Activated CD4-positive, alpha-beta T cell treated with anti-CD3 and anti-CD28 coated beads, Interleukin-2, amount 10 ng/mL, durations not matched to agents 24 days and 14 days (primary cell): ENCODE results near the gene UBQLN1. TPM values are rescaled to one million over a fixed set of nuclear protein-coding genes. Genes with fewer than 3 reads are reported as not detected.
"Not testable (repeated sequence)": the region's sequence is repeated elsewhere in the genome, so short reads cannot be mapped to it uniquely, and the experiment has no call there.

Source experiments
- DNase-seq: peaks from one replicate; pipeline ENCODE4 v3.0.0; 2022
- H3K27ac Mint-ChIP-seq: one replicate; pipeline ENCODE4 v1.8.0; 2022; ENCODE audit warnings: mild to moderate bottlenecking, mixed read lengths
- H3K27me3 Mint-ChIP-seq: one replicate; pipeline ENCODE4 v1.8.0; 2022; ENCODE audit warnings: mixed read lengths
- H3K36me3 Mint-ChIP-seq: one replicate; pipeline ENCODE4 v1.8.0; 2022; ENCODE audit warnings: low read depth, mild to moderate bottlenecking, mixed read lengths
- H3K4me1 Mint-ChIP-seq: one replicate; pipeline ENCODE4 v1.8.0; 2021; ENCODE audit warnings: mixed read lengths
- H3K4me3 Mint-ChIP-seq: one replicate; pipeline ENCODE4 v1.8.0; 2022; ENCODE audit warnings: mild to moderate bottlenecking, moderate library complexity, mixed read lengths
- H3K9me3 Mint-ChIP-seq: one replicate; pipeline ENCODE4 v1.8.0; 2021; ENCODE audit warnings: mixed read lengths
- intact Hi-C: fragments of 100-400 bp; cut with micrococcal nuclease; formaldehyde crosslinking; loops from one replicate; pipeline ENCODE4 v1.15.1; 2023
- total RNA-seq: library from RNA; stranded (reverse); gene quantifications from 2 replicates; pipeline ENCODE4 v1.2.3, GENCODE V29; 2022

The UBQLN1 gene
- 131 and 144 TPM in 2 replicates for total RNA-seq

DNA sequence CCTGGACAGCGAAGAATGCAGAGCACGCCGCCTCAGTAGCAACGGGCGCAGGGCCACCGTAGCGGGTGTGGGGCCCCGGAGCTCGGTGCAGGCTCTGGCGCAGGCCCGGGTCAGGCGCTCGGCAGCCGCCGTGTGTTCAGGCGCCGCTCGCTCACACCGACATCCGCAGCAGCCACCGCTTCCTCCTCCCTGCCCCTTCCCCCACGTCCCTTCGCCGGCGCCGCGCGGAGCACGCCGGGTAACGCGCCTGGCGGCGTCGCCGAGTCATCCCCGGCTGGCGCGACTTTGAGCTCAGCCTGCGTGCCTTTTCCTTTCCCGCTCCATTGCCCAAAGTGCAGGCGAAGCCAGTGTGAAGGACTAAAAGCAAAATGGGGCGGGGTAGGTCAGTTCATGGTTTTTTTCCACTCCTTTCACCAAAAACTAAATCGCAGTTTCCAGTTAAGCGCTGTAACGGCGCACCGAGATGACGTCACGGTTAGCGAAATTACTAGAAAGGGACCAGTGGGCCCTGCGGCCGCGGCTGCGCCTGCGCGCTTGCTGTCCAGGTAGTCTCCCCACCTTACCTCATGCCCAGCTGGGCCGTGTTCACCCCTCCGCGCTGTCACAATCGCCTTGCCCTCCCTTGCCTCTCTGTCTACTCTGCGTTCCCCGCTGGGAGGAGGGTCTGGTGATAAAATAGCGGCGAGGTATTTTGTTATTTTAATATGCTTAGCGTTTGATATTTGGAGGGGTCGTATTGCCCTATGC lies at the start of gene UBQLN1:
Gene UBQLN1, minus strand, starts transcription at position 191 of the 747 bp plus-strand sequence. CDS start 279 bp downstream, outside the sequence.
- Mint-ChIP-seq H3K9me3 (no peaks in the 10 kb centered on the region), H3K4me3 (peak within 1 kb of the TSS; percentile 87), H3K27ac (peak within 1 kb of the TSS; percentile 99), H3K27me3 (no peaks in the 10 kb centered on the region), H3K36me3 (peaks cover 22% of the 10 kb centered on the region), H3K4me1 (peaks cover 26% of the 10 kb centered on the region)
- peak; percentile 97 for DNase-seq
- intact Hi-C loops = loop anchor here (1.0 to 10.0 kb wide), 8 partner anchors 19 to 588 kb away; partner anchors contain the start of genes GKAP1, HNRNPK, IDNK and KIF27

DNA sequence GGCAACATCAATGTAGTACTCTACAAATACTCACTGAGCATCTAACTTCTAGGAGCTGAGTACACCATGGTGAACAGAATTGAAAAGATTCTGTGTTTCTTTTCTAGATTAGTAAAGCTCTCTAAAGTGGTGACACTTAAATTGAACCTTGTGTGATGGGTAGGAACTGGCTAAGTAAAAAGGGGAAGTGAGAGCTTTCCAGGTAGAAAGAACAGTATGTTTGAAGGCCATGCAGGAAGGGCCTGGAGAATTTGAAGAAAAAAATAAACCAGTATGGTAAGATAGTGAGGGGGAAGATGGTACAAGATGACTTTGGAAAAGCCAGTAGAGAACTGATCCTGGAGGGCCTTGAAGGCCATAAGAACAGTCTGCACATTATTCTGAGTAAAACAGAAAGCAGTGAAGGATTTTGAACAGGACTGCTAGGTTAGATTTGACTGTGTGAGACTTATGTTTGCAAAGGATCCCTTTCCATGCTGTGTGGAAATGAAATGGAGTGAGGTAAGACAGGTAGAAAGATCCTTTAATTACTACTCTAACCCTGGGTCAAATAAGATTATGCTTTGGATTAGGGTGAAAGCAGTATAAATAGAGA lies 46.7 kb upstream of the UBQLN1 start:
- Mint-ChIP-seq H3K4me3 (no peak overlapping the region), H3K36me3 (peaks cover 1% of the 10 kb centered on the region), H3K4me1 (no peaks in the 10 kb centered on the region), H3K27ac (no peak overlapping the region), H3K9me3 (no peaks in the 10 kb centered on the region), H3K27me3 (no peaks in the 10 kb centered on the region)
- no peak for DNase-seq
- intact Hi-C loops = no loop called here

DNA sequence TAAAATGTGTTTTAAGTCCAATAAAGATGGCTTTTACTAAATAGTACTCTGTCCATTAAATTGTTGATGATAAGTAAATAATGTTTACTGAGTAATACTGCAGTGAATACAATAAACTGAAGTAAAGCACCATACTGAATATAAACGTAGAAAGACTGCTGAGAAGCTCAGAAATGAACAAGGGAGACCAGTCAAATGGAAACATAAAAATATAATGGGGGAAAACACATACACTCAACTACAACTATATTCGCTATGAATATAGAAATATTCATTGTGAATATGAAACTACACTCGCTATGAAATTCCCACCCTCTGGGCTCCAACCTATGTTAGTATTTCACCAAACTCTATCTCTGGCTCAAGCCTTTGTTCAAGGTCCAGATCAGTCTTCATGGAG lies 41.9 kb upstream of the UBQLN1 start:
- no peak for DNase-seq
- Mint-ChIP-seq H3K9me3 (no peaks in the 10 kb centered on the region), H3K36me3 (no peaks in the 10 kb centered on the region), H3K4me1 (no peaks in the 10 kb centered on the region), H3K27ac (no peak overlapping the region), H3K4me3 (no peak overlapping the region), H3K27me3 (no peaks in the 10 kb centered on the region)
- intact Hi-C loops = no loop called here

DNA sequence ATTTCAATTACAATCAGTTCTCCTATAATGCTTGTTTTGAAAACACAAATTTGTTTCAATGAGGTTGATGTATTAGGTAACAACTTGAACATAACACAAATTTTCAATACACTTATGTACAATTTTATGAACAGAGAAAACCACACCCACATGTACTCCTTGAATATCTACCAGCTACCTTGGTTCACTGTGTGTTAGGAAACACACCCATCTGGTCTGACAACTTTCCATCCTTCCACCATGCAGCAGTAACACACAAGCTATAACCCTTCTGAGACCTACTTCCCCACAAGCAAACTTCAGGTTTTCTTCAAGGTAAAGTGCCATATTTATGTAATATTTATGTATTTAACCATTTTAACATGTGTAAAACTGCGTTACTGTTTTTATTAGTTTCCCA lies 36.4 kb upstream of the UBQLN1 start:
- Mint-ChIP-seq H3K4me3 (no peak overlapping the region), H3K4me1 (no peaks in the 10 kb centered on the region), H3K27me3 (no peaks in the 10 kb centered on the region), H3K27ac (no peak overlapping the region), H3K9me3 (no peaks in the 10 kb centered on the region), H3K36me3 (no peaks in the 10 kb centered on the region)
- DNase-seq = no peak
- intact Hi-C loops = no loop called here

DNA sequence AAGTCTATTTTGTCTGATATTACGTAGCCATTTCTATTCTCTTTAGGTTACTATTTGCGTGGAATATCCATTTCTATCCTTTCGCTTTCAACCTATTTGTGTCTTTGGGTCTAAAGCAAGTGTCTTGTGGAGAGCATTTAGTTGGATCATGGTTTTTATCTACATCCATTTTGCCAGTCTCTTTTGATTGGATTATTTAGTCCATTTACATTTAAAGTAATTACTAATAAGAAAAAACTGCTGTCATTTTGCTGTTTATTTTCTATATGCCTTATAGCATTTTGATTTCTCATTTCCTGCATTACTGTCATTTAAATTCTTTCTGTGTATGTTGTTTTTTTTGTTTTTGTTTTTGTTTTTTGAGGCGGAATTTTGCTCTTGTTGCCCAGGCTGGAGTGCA lies 26.0 kb upstream of the UBQLN1 start:
- no peaks in the 10 kb centered on the region for H3K36me3 Mint-ChIP-seq
- H3K4me1 Mint-ChIP-seq = peaks cover 7% of the 10 kb centered on the region
- intact Hi-C loops = no loop called here
- H3K9me3 Mint-ChIP-seq = no peaks in the 10 kb centered on the region
- no peak overlapping the region for H3K27ac Mint-ChIP-seq
- H3K4me3 Mint-ChIP-seq = no peak overlapping the region
- peaks cover 11% of the 10 kb centered on the region for H3K27me3 Mint-ChIP-seq
- DNase-seq = no peak

DNA sequence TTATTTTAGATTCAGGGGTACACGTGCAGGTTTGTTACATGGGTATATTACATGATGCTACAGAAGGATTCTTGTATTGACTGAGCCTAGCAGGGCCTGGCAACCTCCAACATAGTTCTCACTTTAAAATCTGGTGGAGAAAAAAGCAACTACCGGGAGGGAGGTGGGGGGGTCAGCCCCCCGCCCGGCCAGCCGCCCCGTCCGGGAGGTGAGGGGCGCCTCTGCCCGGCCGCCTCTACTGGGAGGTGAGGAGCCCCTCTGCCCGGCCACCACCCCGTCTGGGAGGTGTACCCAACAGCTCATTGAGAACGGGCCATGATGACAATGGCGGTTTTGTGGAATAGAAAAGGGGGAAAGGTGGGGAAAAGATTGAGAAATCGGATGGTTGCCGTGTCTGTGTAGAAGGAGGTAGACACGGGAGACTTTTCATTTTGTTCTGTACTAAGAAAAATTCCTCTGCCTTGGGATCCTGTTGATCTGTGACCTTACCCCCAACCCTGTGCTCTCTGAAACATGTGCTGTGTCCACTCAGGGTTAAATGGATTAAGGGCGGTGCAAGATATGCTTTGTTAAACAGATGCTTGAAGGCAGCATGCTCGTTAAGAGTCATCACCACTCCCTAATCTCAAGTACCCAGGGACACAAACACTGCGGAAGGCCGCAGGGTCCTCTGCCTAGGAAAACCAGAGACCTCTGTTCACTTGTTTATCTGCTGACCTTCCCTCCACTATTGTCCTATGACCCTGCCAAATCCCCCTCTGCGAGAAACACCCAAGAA lies 21.0 kb upstream of the UBQLN1 start:
- H3K4me3 Mint-ChIP-seq, intact Hi-C loops, H3K4me1 Mint-ChIP-seq, DNase-seq, H3K27ac Mint-ChIP-seq, H3K36me3 Mint-ChIP-seq, H3K9me3 Mint-ChIP-seq, H3K27me3 Mint-ChIP-seq: not testable (repeated sequence)

DNA sequence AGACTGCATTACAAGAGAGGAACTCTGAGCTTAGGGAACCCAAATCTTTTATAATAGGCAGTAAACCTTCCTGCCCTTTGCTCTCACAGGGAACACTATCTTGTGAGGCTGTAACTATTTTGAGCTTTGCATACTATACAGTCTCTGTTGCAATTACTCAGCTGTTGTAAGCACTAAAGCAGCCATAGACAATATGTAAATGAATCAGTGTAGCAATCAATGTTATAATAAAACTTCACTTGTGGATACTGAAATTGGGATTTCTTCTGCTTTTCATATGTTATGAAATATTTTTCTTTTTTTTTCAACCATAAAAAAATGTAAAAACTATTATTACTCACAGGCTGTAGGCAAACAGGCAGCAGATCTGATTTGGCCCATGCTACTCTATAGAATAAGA lies 16.7 kb upstream of the UBQLN1 start:
- Mint-ChIP-seq H3K9me3 (peaks cover 5% of the 10 kb centered on the region), H3K27ac (no peak overlapping the region), H3K27me3 (peaks cover 6% of the 10 kb centered on the region), H3K4me3 (no peak overlapping the region), H3K4me1 (no peaks in the 10 kb centered on the region), H3K36me3 (no peaks in the 10 kb centered on the region)
- intact Hi-C loops = no loop called here
- no peak for DNase-seq

DNA sequence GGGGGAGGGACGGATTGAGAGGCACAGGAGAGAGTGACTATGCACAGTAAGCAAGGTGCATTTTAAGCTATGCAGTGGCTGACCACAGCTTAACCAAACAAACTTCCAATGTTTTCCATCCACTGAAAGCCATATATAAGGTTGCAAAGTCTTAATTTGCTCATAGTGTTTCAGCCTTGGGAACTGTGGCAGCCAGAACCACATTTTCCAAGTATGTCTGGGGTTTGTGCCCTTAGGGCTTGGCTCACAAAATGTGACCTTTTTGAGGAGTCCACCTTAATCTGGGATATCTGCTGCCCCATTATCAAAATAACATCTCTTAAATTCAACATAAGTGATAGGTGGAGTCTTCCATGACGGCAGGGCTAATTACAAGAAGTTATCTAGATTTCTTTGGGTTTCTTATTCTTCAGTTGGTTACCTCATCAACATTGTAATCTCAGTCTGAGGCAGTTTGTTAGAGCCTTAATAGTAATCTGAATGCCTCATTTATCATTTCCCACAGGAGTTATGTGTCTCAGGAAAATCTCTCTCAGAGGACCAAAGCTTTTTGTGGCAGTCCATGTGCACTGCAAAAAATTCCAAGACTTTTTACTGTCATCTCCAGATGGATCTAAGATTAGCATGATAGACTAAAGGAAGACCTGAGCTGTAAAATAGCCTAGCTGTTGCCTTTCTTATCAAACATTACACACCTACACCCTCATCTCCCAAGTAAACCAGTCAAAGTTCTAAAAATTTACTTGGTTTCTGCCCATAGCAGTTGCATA lies 15.2 kb upstream of the UBQLN1 start:
- peaks cover 6% of the 10 kb centered on the region for H3K27me3 Mint-ChIP-seq
- no peak for DNase-seq
- peaks cover 5% of the 10 kb centered on the region for H3K9me3 Mint-ChIP-seq
- intact Hi-C loops = no loop called here
- no peaks in the 10 kb centered on the region for H3K36me3 Mint-ChIP-seq
- H3K4me3 Mint-ChIP-seq = no peak overlapping the region
- H3K27ac Mint-ChIP-seq = no peak overlapping the region
- H3K4me1 Mint-ChIP-seq = no peaks in the 10 kb centered on the region

DNA sequence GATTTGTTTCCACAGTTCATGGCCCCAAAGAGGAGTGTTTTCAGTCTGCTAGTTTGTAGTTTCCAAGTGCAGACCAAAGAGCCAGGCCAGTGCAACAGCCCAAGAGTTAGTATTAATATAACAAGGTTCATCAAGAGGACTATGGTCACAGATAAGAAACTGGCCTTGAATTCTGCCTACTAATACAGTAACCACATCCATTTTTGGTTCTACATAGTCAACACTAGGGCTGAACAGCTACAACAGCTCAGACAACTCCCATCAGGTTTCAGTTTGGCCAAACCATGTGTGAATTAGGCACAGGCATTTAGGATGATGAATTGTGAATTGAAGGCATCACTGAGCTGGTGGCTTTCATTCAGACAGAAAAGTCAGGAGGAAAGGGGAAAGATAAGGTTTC lies 13.8 kb upstream of the UBQLN1 start:
- H3K4me1 Mint-ChIP-seq = no peaks in the 10 kb centered on the region
- intact Hi-C loops = no loop called here
- no peak overlapping the region for H3K4me3 Mint-ChIP-seq
- no peak for DNase-seq
- H3K27ac Mint-ChIP-seq = no peak overlapping the region
- H3K27me3 Mint-ChIP-seq = peaks cover 6% of the 10 kb centered on the region
- no peaks in the 10 kb centered on the region for H3K36me3 Mint-ChIP-seq
- peaks cover 5% of the 10 kb centered on the region for H3K9me3 Mint-ChIP-seq

DNA sequence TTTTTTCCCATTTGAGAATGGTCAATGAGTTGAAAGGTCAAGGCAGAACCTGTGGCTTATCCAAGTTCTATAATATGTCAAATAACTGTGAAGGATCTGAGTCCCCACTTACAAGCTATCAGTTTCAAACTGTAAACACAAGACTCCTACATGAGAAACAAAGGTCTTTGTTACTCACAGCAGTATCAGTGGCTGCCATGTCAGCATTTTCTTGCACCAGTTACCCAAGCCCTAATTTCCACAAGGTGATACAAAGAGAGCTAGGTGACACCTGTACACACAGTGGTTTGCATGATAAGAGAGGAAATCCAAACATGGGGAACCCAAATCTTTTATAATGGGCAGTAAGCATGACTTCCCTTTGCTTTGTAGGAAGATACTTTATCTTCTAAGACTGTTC lies 8.0 kb upstream of the UBQLN1 start:
- intact Hi-C loops = no loop called here
- Mint-ChIP-seq H3K9me3 (no peaks in the 10 kb centered on the region), H3K4me1 (no peaks in the 10 kb centered on the region), H3K4me3 (no peak overlapping the region), H3K36me3 (no peaks in the 10 kb centered on the region), H3K27ac (no peak overlapping the region), H3K27me3 (peaks cover 2% of the 10 kb centered on the region)
- no peak for DNase-seq

DNA sequence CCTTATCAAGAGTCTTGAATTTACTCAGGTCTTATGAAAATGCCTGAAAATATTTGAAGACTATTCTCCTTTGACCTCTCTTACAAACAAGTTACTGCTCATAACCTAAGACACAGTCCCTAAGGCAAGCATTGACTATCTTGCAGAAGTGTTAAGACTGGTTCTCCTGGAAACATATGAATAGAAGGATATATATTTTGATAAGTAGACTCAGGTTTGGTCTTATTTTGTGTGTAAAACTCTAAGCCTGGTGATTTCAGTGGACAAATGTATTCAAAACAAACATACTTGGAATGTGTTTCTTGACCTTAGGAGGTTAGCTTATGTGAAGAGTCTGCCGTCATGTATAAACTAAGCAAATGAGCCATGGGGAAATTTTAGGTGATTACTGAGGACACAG lies 7.5 kb upstream of the UBQLN1 start:
- H3K4me3 Mint-ChIP-seq = no peak overlapping the region
- peaks cover 2% of the 10 kb centered on the region for H3K27me3 Mint-ChIP-seq
- H3K9me3 Mint-ChIP-seq = no peaks in the 10 kb centered on the region
- no peak overlapping the region for H3K27ac Mint-ChIP-seq
- no peak for DNase-seq
- intact Hi-C loops = no loop called here
- no peaks in the 10 kb centered on the region for H3K36me3 Mint-ChIP-seq
- H3K4me1 Mint-ChIP-seq = no peaks in the 10 kb centered on the region

DNA sequence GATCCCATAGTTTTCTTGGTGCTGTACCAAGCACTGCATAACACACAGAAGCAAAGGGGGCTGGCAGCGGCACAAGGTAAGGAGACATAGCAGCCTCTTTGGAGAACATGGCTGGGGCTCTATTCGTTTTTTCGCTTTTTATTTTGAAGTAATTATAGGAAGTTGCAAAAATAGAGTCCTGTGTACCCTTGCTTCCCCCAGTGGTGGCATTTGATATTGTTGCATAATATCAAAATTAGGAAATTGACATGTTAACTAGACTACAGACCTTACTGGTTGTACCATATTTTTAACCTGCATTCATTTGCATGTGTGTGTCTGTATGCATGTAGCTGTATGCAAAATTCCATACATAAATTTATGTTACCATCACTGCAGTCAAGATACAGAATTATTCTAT lies 6.6 kb upstream of the UBQLN1 start:
- no peaks in the 10 kb centered on the region for H3K4me1 Mint-ChIP-seq
- peaks cover 2% of the 10 kb centered on the region for H3K27me3 Mint-ChIP-seq
- H3K36me3 Mint-ChIP-seq = no peaks in the 10 kb centered on the region
- H3K9me3 Mint-ChIP-seq = no peaks in the 10 kb centered on the region
- no peak overlapping the region for H3K27ac Mint-ChIP-seq
- H3K4me3 Mint-ChIP-seq = no peak overlapping the region
- intact Hi-C loops = no loop called here
- no peak for DNase-seq

DNA sequence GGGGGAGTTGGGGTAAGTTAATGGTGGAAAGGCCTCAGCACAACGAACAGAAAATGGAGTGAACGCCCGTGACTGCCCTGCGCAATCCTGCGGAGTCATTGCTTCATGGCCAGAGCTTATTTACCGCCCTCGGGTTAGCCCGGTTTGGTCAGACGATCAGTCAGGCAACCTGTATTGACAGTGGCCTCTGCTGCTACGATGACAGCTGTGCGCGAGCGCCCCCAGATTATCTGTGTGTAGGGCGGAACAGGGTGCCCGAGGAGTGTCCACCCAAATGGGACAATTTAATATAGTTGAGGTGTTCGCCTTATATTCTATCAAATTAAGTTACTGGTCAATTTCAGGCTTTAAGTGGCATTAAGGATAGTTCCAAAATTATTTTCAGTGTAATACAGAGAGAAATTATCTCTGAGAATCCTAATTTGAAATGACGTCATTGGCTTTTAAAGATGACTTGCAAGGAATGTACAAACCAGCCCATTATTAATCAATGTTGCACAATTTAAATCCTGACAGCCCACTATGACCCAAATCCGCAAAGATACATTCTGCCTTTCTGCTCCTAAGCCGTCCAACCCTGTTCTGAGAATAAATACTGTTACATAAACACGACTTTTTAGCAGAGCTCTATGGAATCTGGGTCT lies 879 bp upstream of the UBQLN1 start:
- Mint-ChIP-seq H3K4me3 (peak overlapping the region; percentile 87), H3K36me3 (peaks cover 22% of the 10 kb centered on the region), H3K4me1 (peaks cover 24% of the 10 kb centered on the region), H3K27me3 (no peaks in the 10 kb centered on the region), H3K9me3 (no peaks in the 10 kb centered on the region), H3K27ac (peak overlapping the region; percentile 99)
- intact Hi-C loops = loop anchor here (1.0 to 10.0 kb wide), 5 partner anchors 36 to 556 kb away; partner anchors contain the start of genes GKAP1, HNRNPK, IDNK and RMI1
- DNase-seq = peak; percentile 85
